PFSK-1 (cell line): ENCODE data around the gene MS4A14.

Experiments used
- FOXP2 ChIP-seq: optimal IDR thresholded peaks from 2 replicates; pipeline ENCODE3; 2011; ENCODE audit warnings: borderline replicate concordance, control low read depth, inconsistent platforms; ENCODE audit not compliant: insufficient read depth; ENCODE audit errors: extremely low read length, extremely low read depth
- POLR2AphosphoS5 ChIP-seq: IDR thresholded peaks from 2 replicates; pipeline ENCODE4 v1.6.1; 2012; ENCODE audit warnings: low read depth, mild to moderate bottlenecking, control low read depth, low read length, moderate library complexity
- SIN3A ChIP-seq: IDR thresholded peaks from 2 replicates; pipeline ENCODE4 v1.6.1; 2012; ENCODE audit warnings: mild to moderate bottlenecking, low read length, moderate library complexity, borderline replicate concordance; ENCODE audit not compliant: insufficient read depth
- TAF1 ChIP-seq: IDR thresholded peaks from 2 replicates; pipeline ENCODE4 v1.6.1; 2012; ENCODE audit warnings: low read length, control low read depth, borderline replicate concordance; ENCODE audit not compliant: insufficient read depth
- TF ChIP-seq, protein P1 (sequence below), 2 experiments: IDR thresholded peaks; 2 replicates each; pipeline versions ENCODE4 v1.6.1 to v1.8.0; 2011 to 2012; ENCODE audit warnings: low read depth in 2 of 2, low read length in 2 of 2, control low read depth in 1 of 2, inconsistent platforms in 1 of 2, mild to moderate bottlenecking in 1 of 2, moderate library complexity in 1 of 2; ENCODE audit not compliant: insufficient read depth in 1 of 2

MS4A14 gene

DNA sequence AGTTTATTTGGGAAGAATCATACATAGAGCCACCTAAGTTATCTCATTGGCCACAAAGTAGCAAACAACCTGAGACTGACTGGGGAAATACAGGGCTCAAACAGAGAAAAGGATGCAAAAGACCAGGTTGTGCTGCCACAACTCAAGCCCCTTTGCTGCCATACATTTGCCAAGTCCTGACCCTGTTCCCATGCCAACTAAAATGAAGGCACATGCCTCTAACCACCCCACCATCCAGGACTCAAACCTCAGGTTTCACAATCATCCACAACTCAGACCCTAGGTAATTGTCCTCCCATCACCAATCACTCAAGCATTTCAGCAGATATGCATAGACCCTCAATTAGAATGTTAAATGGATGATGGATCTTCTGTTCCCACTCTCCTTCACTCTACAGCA is 58.0 kb downstream of the MS4A14 start:
- TF ChIP-seq SIN3A (no peak), POLR2AphosphoS5 (no peak), TAF1 (no peak), FOXP2 (no peak)
- TF ChIP-seq, protein P1, sequence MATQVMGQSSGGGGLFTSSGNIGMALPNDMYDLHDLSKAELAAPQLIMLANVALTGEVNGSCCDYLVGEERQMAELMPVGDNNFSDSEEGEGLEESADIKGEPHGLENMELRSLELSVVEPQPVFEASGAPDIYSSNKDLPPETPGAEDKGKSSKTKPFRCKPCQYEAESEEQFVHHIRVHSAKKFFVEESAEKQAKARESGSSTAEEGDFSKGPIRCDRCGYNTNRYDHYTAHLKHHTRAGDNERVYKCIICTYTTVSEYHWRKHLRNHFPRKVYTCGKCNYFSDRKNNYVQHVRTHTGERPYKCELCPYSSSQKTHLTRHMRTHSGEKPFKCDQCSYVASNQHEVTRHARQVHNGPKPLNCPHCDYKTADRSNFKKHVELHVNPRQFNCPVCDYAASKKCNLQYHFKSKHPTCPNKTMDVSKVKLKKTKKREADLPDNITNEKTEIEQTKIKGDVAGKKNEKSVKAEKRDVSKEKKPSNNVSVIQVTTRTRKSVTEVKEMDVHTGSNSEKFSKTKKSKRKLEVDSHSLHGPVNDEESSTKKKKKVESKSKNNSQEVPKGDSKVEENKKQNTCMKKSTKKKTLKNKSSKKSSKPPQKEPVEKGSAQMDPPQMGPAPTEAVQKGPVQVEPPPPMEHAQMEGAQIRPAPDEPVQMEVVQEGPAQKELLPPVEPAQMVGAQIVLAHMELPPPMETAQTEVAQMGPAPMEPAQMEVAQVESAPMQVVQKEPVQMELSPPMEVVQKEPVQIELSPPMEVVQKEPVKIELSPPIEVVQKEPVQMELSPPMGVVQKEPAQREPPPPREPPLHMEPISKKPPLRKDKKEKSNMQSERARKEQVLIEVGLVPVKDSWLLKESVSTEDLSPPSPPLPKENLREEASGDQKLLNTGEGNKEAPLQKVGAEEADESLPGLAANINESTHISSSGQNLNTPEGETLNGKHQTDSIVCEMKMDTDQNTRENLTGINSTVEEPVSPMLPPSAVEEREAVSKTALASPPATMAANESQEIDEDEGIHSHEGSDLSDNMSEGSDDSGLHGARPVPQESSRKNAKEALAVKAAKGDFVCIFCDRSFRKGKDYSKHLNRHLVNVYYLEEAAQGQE (IDR thresholded peaks at IDR 0.05; ENCODE audit: insufficient read depth in 1 of 2, low read depth in 2 of 2, low read length in 2 of 2): no peak

DNA sequence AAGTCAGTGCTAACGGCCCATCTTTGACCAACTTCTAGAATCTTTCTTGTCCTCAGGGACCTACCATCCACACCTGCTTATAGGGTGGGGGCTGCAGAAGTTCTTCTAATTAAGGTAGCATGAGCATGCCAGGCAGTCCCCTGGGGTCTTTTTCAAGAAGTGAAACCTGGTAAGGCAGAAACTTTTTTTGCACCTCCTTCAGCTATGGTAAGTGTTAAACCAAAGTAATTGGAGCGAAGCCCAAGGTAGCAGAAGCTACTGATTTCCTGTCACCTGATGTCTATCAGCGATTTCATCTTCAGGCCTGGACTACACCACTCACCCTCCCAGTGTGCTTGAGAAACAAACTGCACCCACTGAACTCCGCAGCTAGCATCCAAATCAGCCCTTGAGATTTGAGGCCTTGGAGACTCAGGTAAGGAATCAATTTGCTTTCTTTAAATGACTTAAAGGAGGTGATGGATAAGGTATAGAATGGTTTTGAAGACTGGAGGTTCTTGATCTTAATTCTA is 59.3 kb downstream of the MS4A14 start, which contains the start of gene MS4A1:
MS4A1 (plus strand) TSS at position 317 of the 512 bp plus-strand sequence. CDS start 6,528 bp downstream, outside the sequence.
- no peak for TF ChIP-seq FOXP2
- TF ChIP-seq SIN3A: no peak
- no peak for TF ChIP-seq TAF1
- TF ChIP-seq POLR2AphosphoS5: no peak
- TF ChIP-seq, protein P1 (IDR thresholded peaks at IDR 0.05; ENCODE audit: insufficient read depth in 1 of 2, low read depth in 2 of 2, low read length in 2 of 2): no peak

DNA sequence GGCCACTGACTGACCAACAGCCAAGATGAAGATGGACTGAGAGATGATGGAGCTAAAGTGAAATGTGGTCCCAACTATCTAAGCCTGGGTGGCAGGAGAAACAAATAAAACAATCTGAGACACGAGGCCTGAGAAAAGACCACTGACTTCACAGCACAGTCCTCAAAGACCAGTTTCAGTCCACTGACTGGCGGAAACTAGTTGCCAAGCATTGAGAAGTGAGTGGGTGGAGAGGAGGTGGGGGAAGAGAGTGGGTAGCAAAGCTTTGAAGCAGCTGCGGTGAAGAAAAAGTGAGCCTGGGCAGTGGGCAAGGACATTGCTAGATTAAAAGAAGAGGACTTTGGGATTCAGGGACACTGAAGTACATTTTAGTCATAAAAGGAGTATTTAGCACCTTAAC is 61.3 kb downstream of the MS4A14 start:
- TF ChIP-seq SIN3A (no peak), POLR2AphosphoS5 (no peak), TAF1 (no peak), FOXP2 (no peak)
- TF ChIP-seq, protein P1 (IDR thresholded peaks at IDR 0.05; ENCODE audit: insufficient read depth in 1 of 2, low read depth in 2 of 2, low read length in 2 of 2): no peak

DNA sequence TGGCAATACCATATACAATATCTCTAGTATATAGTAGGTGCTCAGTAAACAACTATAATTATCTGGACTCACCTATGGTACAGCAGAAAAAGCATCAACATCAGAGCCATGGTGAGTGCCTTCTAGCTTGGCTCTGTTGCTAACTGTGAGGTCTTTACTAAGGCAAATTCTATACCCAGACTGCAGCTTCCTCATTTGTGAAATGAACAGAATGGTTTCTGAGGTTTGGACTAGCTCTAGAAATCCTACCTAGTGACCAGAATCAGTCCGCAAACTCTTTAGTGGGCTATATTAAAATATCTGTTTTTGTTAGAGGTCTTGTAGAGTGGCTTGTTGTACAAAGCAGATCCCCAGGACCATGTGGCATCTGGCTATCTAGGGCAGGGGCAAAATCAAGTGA is 63.1 kb downstream of the MS4A14 start:
- TF ChIP-seq, protein P1 (IDR thresholded peaks at IDR 0.05; ENCODE audit: insufficient read depth in 1 of 2, low read depth in 2 of 2, low read length in 2 of 2): no peak
- TF ChIP-seq SIN3A (no peak), TAF1 (no peak), FOXP2 (no peak), POLR2AphosphoS5 (no peak)
